H9 (cell line): ENCODE results near the gene CEMIP. TPM values are rescaled to one million over a fixed set of nuclear protein-coding genes. Genes with fewer than 3 reads are reported as not detected.

Experiments
- DNase-seq: peaks from one replicate; pipeline ENCODE4 v3.0.0-alpha.2; 2017
- H2AFZ ChIP-seq: one replicate; pipeline ENCODE4 v1.6.1; 2013; ENCODE audit warnings: mild to moderate bottlenecking, low read length, control low read depth, moderate library complexity
- H2AK5ac ChIP-seq: 2 replicates; pipeline ENCODE4 v1.6.1; 2013; ENCODE audit warnings: low read length, control low read depth, mixed read lengths; ENCODE audit not compliant: insufficient read length
- H2BK120ac ChIP-seq: one replicate; pipeline ENCODE4 v1.6.1; 2013; ENCODE audit warnings: low read depth, mild to moderate bottlenecking, low read length, control low read depth, inconsistent platforms; ENCODE audit not compliant: poor library complexity, severe bottlenecking
- H2BK12ac ChIP-seq: 2 replicates; pipeline ENCODE4 v1.6.1; 2013; ENCODE audit warnings: low read length, control low read depth, mixed read lengths, low read depth; ENCODE audit not compliant: insufficient read length
- H2BK15ac ChIP-seq: 2 replicates; pipeline ENCODE4 v1.6.1; 2013; ENCODE audit warnings: low read depth, low read length, control low read depth
- H2BK20ac ChIP-seq: one replicate; pipeline ENCODE4 v1.6.1; 2013; ENCODE audit warnings: low read depth, mild to moderate bottlenecking, low read length, control low read depth, inconsistent platforms; ENCODE audit not compliant: poor library complexity, severe bottlenecking
- H2BK5ac ChIP-seq: 2 replicates; pipeline ENCODE4 v1.6.1; 2013; ENCODE audit warnings: low read length, control low read depth, mixed read lengths; ENCODE audit not compliant: insufficient read length
- H3K14ac ChIP-seq: 2 replicates; pipeline ENCODE4 v1.6.1; 2013; ENCODE audit warnings: low read length, control low read depth; ENCODE audit not compliant: insufficient read depth
- H3K18ac ChIP-seq: 2 replicates; pipeline ENCODE4 v1.6.1; 2013; ENCODE audit warnings: low read depth, mild to moderate bottlenecking, mixed read lengths, low read length, control low read depth; ENCODE audit not compliant: insufficient read length
- H3K23ac ChIP-seq: 2 replicates; pipeline ENCODE4 v1.6.1; 2013; ENCODE audit warnings: low read length, control low read depth, mixed read lengths, low read depth; ENCODE audit not compliant: insufficient read length
- H3K23me2 ChIP-seq: 2 replicates; pipeline ENCODE4 v1.6.1; 2013; ENCODE audit warnings: low read depth, mild to moderate bottlenecking, mixed read lengths, low read length, control low read depth; ENCODE audit not compliant: insufficient read length, poor library complexity, severe bottlenecking
- H3K27ac ChIP-seq: 2 replicates; pipeline ENCODE4 v1.5.1; 2013; ENCODE audit warnings: low read length, control low read depth, mixed read lengths, low read depth; ENCODE audit not compliant: insufficient read length
- H3K27me3 ChIP-seq: 2 replicates; pipeline ENCODE4 v1.6.1; 2013; ENCODE audit warnings: low read length, control low read depth, inconsistent platforms; ENCODE audit not compliant: insufficient read depth
- H3K4ac ChIP-seq: 2 replicates; pipeline ENCODE4 v1.6.1; 2013; ENCODE audit warnings: low read depth, mild to moderate bottlenecking, control low read depth, inconsistent platforms, low read length, moderate library complexity
- H3K4me1 ChIP-seq: 2 replicates; pipeline ENCODE4 v1.6.1; 2013; ENCODE audit warnings: low read length, control low read depth, inconsistent platforms; ENCODE audit not compliant: insufficient read depth
- H3K4me2 ChIP-seq: 2 replicates; pipeline ENCODE4 v1.6.1; 2013; ENCODE audit warnings: low read length, control low read depth, mixed read lengths; ENCODE audit not compliant: insufficient read length, insufficient read depth
- H3K56ac ChIP-seq: 2 replicates; pipeline ENCODE4 v1.6.1; 2013; ENCODE audit warnings: low read depth, mild to moderate bottlenecking, mixed read lengths, low read length, control low read depth; ENCODE audit not compliant: insufficient read length
- H3K79me1 ChIP-seq: 2 replicates; pipeline ENCODE4 v1.6.1; 2013; ENCODE audit warnings: low read depth, mild to moderate bottlenecking, moderate library complexity, low read length, control low read depth, inconsistent platforms; ENCODE audit not compliant: insufficient read depth, poor library complexity, severe bottlenecking
- H3K79me2 ChIP-seq: 2 replicates; pipeline ENCODE4 v1.6.1; 2013; ENCODE audit warnings: low read length, control low read depth, inconsistent platforms; ENCODE audit not compliant: insufficient read depth
- H3K9ac ChIP-seq: 2 replicates; pipeline ENCODE4 v1.6.1; 2013; ENCODE audit warnings: low read length, control low read depth, mixed read lengths; ENCODE audit not compliant: insufficient read length; ENCODE audit errors: extremely low read depth
- H3K9me3 ChIP-seq: one replicate; pipeline ENCODE4 v1.6.1; 2013; ENCODE audit warnings: low read depth, low read length, inconsistent platforms; ENCODE audit not compliant: control insufficient read depth
- H3T11ph ChIP-seq: one replicate; pipeline ENCODE4 v1.6.1; 2013; ENCODE audit warnings: mild to moderate bottlenecking, low read length, control low read depth, inconsistent platforms
- H4K20me1 ChIP-seq: one replicate; pipeline ENCODE4 v1.6.1; 2013; ENCODE audit not compliant: control insufficient read depth, insufficient read length, insufficient read depth
- H4K5ac ChIP-seq: 2 replicates; pipeline ENCODE4 v1.6.1; 2013; ENCODE audit warnings: low read depth, mild to moderate bottlenecking, mixed read lengths, low read length, control low read depth; ENCODE audit not compliant: insufficient read length
- H4K8ac ChIP-seq: replicated peaks from 2 replicates; pipeline ENCODE4 v1.6.1; 2013; ENCODE audit warnings: low read length, control low read depth, mixed read lengths, low read depth; ENCODE audit not compliant: insufficient read length
- H4K91ac ChIP-seq: 2 replicates; pipeline ENCODE4 v1.6.1; 2013; ENCODE audit warnings: low read depth, mild to moderate bottlenecking, moderate library complexity, mixed read lengths, low read length, control low read depth; ENCODE audit not compliant: insufficient read length
- H3K27ac Mint-ChIP-seq, 3 experiments: 2 replicates in 2 of 3; 3 replicates in 1 of 3; pipeline ENCODE4 v1.8.0; 2020 to 2021; ENCODE audit warnings: mixed read lengths in 3 of 3, mild to moderate bottlenecking in 1 of 3, moderate library complexity in 1 of 3
- H3K27me3 Mint-ChIP-seq: 2 replicates; pipeline ENCODE4 v1.8.0; 2021; ENCODE audit warnings: low read depth, mild to moderate bottlenecking, moderate library complexity, mixed read lengths
- H3K36me3 Mint-ChIP-seq, 3 experiments: 2 replicates in 2 of 3; 3 replicates in 1 of 3; pipeline ENCODE4 v1.8.0; 2020 to 2021; ENCODE audit warnings: low read depth in 3 of 3, mixed read lengths in 3 of 3; ENCODE audit not compliant: insufficient read depth in 1 of 3
- H3K4me1 Mint-ChIP-seq, 2 experiments: 2 replicates each; pipeline ENCODE4 v1.8.0; 2020; ENCODE audit warnings: mixed read lengths in 2 of 2
- H3K4me3 Mint-ChIP-seq, 2 experiments: 2 replicates in 1 of 2; 3 replicates in 1 of 2; pipeline ENCODE4 v1.8.0; 2020 to 2021; ENCODE audit warnings: mild to moderate bottlenecking in 2 of 2, mixed read lengths in 2 of 2, moderate library complexity in 1 of 2
- H3K9me3 Mint-ChIP-seq, 2 experiments: 2 replicates in 1 of 2; 3 replicates in 1 of 2; pipeline ENCODE4 v1.8.0; 2020; ENCODE audit warnings: mild to moderate bottlenecking in 2 of 2, mixed read lengths in 2 of 2, moderate library complexity in 1 of 2
- WGBS: extraction: QIAGEN DNeasy Blood & Tissue Kit; methylation state at CpG from one replicate; pipeline ENCODE4 v1.1.7; 2013; ENCODE audit warnings: missing lambda C conversion rate, low lambda C conversion rate, mixed read lengths; ENCODE audit not compliant: insufficient read length; ENCODE audit errors: extremely low coverage; 5-methylcytosine and 5-hydroxymethylcytosine counted together
- total RNA-seq: library from RNA; stranded (reverse); gene quantifications from 2 replicates; pipeline ENCODE4 v1.2.1, GENCODE V29; 2021
- TF ChIP-seq, protein P1 (sequence below): fragments of 200-600 bp; sonication (generic); conservative IDR thresholded peaks from 3 replicates; pipeline ENCODE4 v1.8.0; 2021; ENCODE audit warnings: antibody characterized with exemption, mild to moderate bottlenecking

CEMIP gene
- total RNA-seq, 1 experiment from 2014 or later = 0.09 TPM

DNA sequence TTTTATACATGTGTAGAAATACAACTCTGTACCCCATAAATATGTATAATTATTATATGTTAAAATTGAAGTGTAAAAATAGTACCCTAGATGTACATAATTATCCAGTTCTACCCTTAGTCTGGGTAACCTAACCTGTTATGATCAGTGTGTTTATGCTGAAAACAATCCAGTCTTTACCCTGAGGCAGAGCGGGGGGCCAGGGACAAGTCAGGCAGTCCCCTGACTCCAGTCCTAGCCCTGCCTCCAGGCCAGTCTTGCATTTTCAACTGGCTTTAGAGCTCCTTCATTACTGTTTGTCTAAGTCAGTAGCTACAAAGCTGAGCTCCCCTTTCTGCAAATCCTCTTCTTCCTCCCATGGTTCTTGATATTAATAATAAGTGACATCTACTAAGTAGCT lies 207.3 kb downstream of the CEMIP start:
- Histone ChIP-seq H2BK20ac (no peak overlapping the region), H2AFZ (no peak overlapping the region), H4K20me1 (no peaks in the 10 kb centered on the region), H3K18ac (no peak overlapping the region), H3K56ac (no peak overlapping the region), H3K14ac (no peak overlapping the region), H3K9me3 (no peaks in the 10 kb centered on the region), H3K23ac (no peak overlapping the region), H3T11ph (no peak overlapping the region), H3K4ac (no peak overlapping the region), H2BK15ac (no peak overlapping the region), H3K79me1 (peaks cover 21% of the 10 kb centered on the region), H2BK12ac (no peak overlapping the region), H3K27ac (no peak overlapping the region), H3K9ac (no peak overlapping the region), H3K79me2 (peaks cover 39% of the 10 kb centered on the region), H4K91ac (no peak overlapping the region), H2BK5ac (no peak overlapping the region), H2BK120ac (no peak overlapping the region), H4K8ac (no peak overlapping the region), H3K27me3 (no peaks in the 10 kb centered on the region), H3K4me1 (peaks cover 2% of the 10 kb centered on the region; the same call in 1 of the 2 replicates), H2AK5ac (no peak overlapping the region), H4K5ac (no peak overlapping the region), H3K4me2 (no peak overlapping the region), H3K23me2 (peaks cover 8% of the 10 kb centered on the region)
- H3K4me3 Mint-ChIP-seq = no peak overlapping the region
- no peak overlapping the region for H3K27ac Mint-ChIP-seq
- H3K27me3 Mint-ChIP-seq = no peaks in the 10 kb centered on the region
- no CpG with 5 or more reads among the region's 1 CpG for WGBS
- DNase-seq = no peak
- peaks cover 9 to 18% (median 10%) of the 10 kb centered on the region in 3 experiments for H3K36me3 Mint-ChIP-seq
- peaks cover 31 to 41% of the 10 kb centered on the region in 2 experiments for H3K4me1 Mint-ChIP-seq
- H3K9me3 Mint-ChIP-seq = no peaks in the 10 kb centered on the region
- TF ChIP-seq, protein P1, sequence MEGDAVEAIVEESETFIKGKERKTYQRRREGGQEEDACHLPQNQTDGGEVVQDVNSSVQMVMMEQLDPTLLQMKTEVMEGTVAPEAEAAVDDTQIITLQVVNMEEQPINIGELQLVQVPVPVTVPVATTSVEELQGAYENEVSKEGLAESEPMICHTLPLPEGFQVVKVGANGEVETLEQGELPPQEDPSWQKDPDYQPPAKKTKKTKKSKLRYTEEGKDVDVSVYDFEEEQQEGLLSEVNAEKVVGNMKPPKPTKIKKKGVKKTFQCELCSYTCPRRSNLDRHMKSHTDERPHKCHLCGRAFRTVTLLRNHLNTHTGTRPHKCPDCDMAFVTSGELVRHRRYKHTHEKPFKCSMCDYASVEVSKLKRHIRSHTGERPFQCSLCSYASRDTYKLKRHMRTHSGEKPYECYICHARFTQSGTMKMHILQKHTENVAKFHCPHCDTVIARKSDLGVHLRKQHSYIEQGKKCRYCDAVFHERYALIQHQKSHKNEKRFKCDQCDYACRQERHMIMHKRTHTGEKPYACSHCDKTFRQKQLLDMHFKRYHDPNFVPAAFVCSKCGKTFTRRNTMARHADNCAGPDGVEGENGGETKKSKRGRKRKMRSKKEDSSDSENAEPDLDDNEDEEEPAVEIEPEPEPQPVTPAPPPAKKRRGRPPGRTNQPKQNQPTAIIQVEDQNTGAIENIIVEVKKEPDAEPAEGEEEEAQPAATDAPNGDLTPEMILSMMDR = no peak
